ENCODE results near the gene SH3TC2. TPM values are rescaled to one million over a fixed set of nuclear protein-coding genes. Genes with fewer than 3 reads are reported as not detected.

Gene SH3TC2
- total RNA-seq, 1 experiment from 2014 or later: 38.8 TPM

GRCh38 chr5:149100331-149100730 lies 37.5 kb upstream of the SH3TC2 start:
- no peak for DNase-seq
- ChIA-PET CTCF (no interaction called here), POLR2A (ENCODE audit: unreplicated experiment) (no interaction called here)
- TF ChIP-seq CTCF (conservative IDR thresholded peaks at IDR 0.05) (no peak), EZH2 (IDR thresholded peaks at IDR 0.05; ENCODE audit: low read depth) (no peak)
- Histone ChIP-seq H3F3A (ENCODE audit: insufficient read depth, low read depth) (no peaks in the 10 kb centered on the region), H3K27me3 (ENCODE audit: insufficient read depth, low read depth) (no peaks in the 10 kb centered on the region), H3K79me2 (ENCODE audit: low read depth) (no peaks in the 10 kb centered on the region), H3K9me3 (ENCODE audit: insufficient read depth, low read depth) (peaks cover 40% of the 10 kb centered on the region), H3K36me3 (ENCODE audit: low read depth) (peaks cover 18% of the 10 kb centered on the region), H4K20me1 (ENCODE audit: insufficient read depth) (no peaks in the 10 kb centered on the region), H3K4me3 (no peak overlapping the region), H3K27ac (no peak overlapping the region), H3K4me2 (no peak overlapping the region), H3K9me2 (ENCODE audit: insufficient read depth) (no peaks in the 10 kb centered on the region), H2AFZ (no peak overlapping the region), H3K4me1 (replicated peaks; ENCODE audit: insufficient read depth) (peaks cover 4% of the 10 kb centered on the region; the same call in 1 of the 2 replicates)
- intact Hi-C loops (cut with micrococcal nuclease; ENCODE audit: unreplicated experiment): no loop called here
- BruUV-seq (replicated peaks): no TSS peak

GRCh38 chr5:149099920-149100319 lies 37.1 kb upstream of the SH3TC2 start:
- Histone ChIP-seq H4K20me1 (ENCODE audit: insufficient read depth) (no peaks in the 10 kb centered on the region), H3K9me2 (ENCODE audit: insufficient read depth) (no peaks in the 10 kb centered on the region), H3K9me3 (ENCODE audit: insufficient read depth, low read depth) (peaks cover 40% of the 10 kb centered on the region), H3K4me2 (no peak overlapping the region), H3K4me3 (no peak overlapping the region), H3K4me1 (replicated peaks; ENCODE audit: insufficient read depth) (peaks cover 8% of the 10 kb centered on the region; the same call in 1 of the 2 replicates), H2AFZ (no peak overlapping the region), H3K36me3 (ENCODE audit: low read depth) (peaks cover 18% of the 10 kb centered on the region), H3K79me2 (ENCODE audit: low read depth) (no peaks in the 10 kb centered on the region), H3K27me3 (ENCODE audit: insufficient read depth, low read depth) (no peaks in the 10 kb centered on the region), H3F3A (ENCODE audit: insufficient read depth, low read depth) (no peaks in the 10 kb centered on the region), H3K27ac (no peak overlapping the region)
- ChIA-PET POLR2A (ENCODE audit: unreplicated experiment) (no interaction called here), CTCF (no interaction called here)
- intact Hi-C loops (cut with micrococcal nuclease; ENCODE audit: unreplicated experiment): no loop called here
- TF ChIP-seq CTCF (conservative IDR thresholded peaks at IDR 0.05) (no peak), EZH2 (IDR thresholded peaks at IDR 0.05; ENCODE audit: low read depth) (no peak)
- BruUV-seq (replicated peaks): no TSS peak
- DNase-seq: no peak

GRCh38 chr5:149094996-149095395 lies 32.1 kb upstream of the SH3TC2 start:
- BruUV-seq (replicated peaks): no TSS peak
- Histone ChIP-seq H3K36me3 (ENCODE audit: low read depth) (peaks cover 10% of the 10 kb centered on the region; the same call in 1 of the 2 replicates), H4K20me1 (ENCODE audit: insufficient read depth) (no peaks in the 10 kb centered on the region), H3K4me2 (peak overlapping the region; percentile 11; the same call in 1 of the 2 replicates), H3K4me3 (no peak overlapping the region), H3K9me3 (ENCODE audit: insufficient read depth, low read depth) (peaks cover 33% of the 10 kb centered on the region), H2AFZ (no peak overlapping the region), H3K79me2 (ENCODE audit: low read depth) (no peaks in the 10 kb centered on the region), H3F3A (ENCODE audit: insufficient read depth, low read depth) (no peaks in the 10 kb centered on the region), H3K4me1 (replicated peaks; ENCODE audit: insufficient read depth) (peaks cover 15% of the 10 kb centered on the region; the same call in 1 of the 2 replicates), H3K9me2 (ENCODE audit: insufficient read depth) (no peaks in the 10 kb centered on the region), H3K27ac (peak overlapping the region; percentile 15; the same call in 1 of the 2 replicates), H3K27me3 (ENCODE audit: insufficient read depth, low read depth) (no peaks in the 10 kb centered on the region)
- TF ChIP-seq EZH2 (IDR thresholded peaks at IDR 0.05; ENCODE audit: low read depth) (no peak), CTCF (conservative IDR thresholded peaks at IDR 0.05) (no peak)
- CTCF ChIA-PET: interaction anchor here (0.6 to 0.7 kb wide), 2 partner anchors 21 to 315 kb away, joined by 3 read pairs; no protein-coding TSS in a partner anchor
- POLR2A ChIA-PET (ENCODE audit: unreplicated experiment): no interaction called here
- peak; percentile 57 to 72 for DNase-seq
- intact Hi-C loops (cut with micrococcal nuclease; ENCODE audit: unreplicated experiment): loop anchor here (2.0 kb wide), 1 partner anchor 32 kb away; the partner anchor contains the start of gene SH3TC2

Data from PC-9 (cell line).